CD4-positive, alpha-beta T cell (primary cell): ENCODE measurements around the gene GALNT18. TPM values are rescaled to one million over a fixed set of nuclear protein-coding genes. Genes with fewer than 3 reads are reported as not detected.

Experiments used
- ATAC-seq: fragments of 200-7000 bp; cut with Tn5 transposase; one replicate; pipeline ENCODE4 v1.10.0; 2022; ENCODE audit warnings: mild to moderate bottlenecking; ENCODE audit not compliant: poor library complexity
- CTCF ChIA-PET: fragments of 350-600 bp; sonication (Branson Sonifier 250); formaldehyde crosslinking; loops from one replicate; lab custom pipeline; 2021; ENCODE audit warnings: antibody characterized with exemption, inconsistent platforms; lab: Charles Lee
- POLR2A ChIA-PET: fragments of 350-600 bp; sonication (Branson Sonifier 250); formaldehyde crosslinking; loops from one replicate; lab custom pipeline; 2021; ENCODE audit warnings: antibody characterized with exemption, inconsistent platforms; lab: Charles Lee
- DNase-seq, 14 experiments: peaks; one replicate each; pipeline ENCODE4 v3.0.0-alpha.2; 2013 to 2020; ENCODE audit warnings: mixed read lengths in 2 of 14
- H3K27ac ChIP-seq, 2 donors: one replicate each; pipeline versions ENCODE4 v1.5.1 to v1.7.0; 2013; ENCODE audit warnings: low read length in 2 of 2, low read depth in 1 of 2, mild to moderate bottlenecking in 1 of 2
- H3K27me3 ChIP-seq, 2 experiments: 1 replicate in 1 of 2; 2 replicates in 1 of 2; pipeline versions ENCODE4 v1.6.1 to v1.7.0; 2013; ENCODE audit warnings: low read length in 2 of 2, control low read depth in 1 of 2, mild to moderate bottlenecking in 1 of 2, moderate library complexity in 1 of 2; ENCODE audit not compliant: insufficient read depth in 2 of 2, control insufficient read depth in 1 of 2
- H3K36me3 ChIP-seq: one replicate; pipeline ENCODE4 v1.6.1; 2013; ENCODE audit warnings: low read length, control low read depth; ENCODE audit not compliant: insufficient read depth
- H3K4me1 ChIP-seq: one replicate; pipeline ENCODE4 v1.6.1; 2013; ENCODE audit warnings: low read length, control low read depth; ENCODE audit not compliant: insufficient read depth
- H3K4me3 ChIP-seq: one replicate; pipeline ENCODE4 v1.5.1; 2013; ENCODE audit warnings: mild to moderate bottlenecking, low read length, moderate library complexity
- H3K9me3 ChIP-seq, 2 experiments: 1 replicate in 1 of 2; 2 replicates in 1 of 2; pipeline versions ENCODE4 v1.6.1 to v1.7.0; 2013; ENCODE audit warnings: low read length in 2 of 2, mild to moderate bottlenecking in 2 of 2, control low read depth in 1 of 2, moderate library complexity in 1 of 2; ENCODE audit not compliant: control insufficient read depth in 1 of 2, insufficient read depth in 1 of 2
- H3K27ac Mint-ChIP-seq: one replicate; pipeline ENCODE4 v1.8.0; 2020; ENCODE audit warnings: mixed read lengths
- H3K27me3 Mint-ChIP-seq: one replicate; pipeline ENCODE4 v1.8.0; 2021; ENCODE audit warnings: mixed read lengths
- H3K36me3 Mint-ChIP-seq: one replicate; pipeline ENCODE4 v1.8.0; 2021; ENCODE audit warnings: low read depth, mixed read lengths
- H3K4me1 Mint-ChIP-seq: one replicate; pipeline ENCODE4 v1.8.0; 2021; ENCODE audit warnings: low read depth, mixed read lengths
- H3K4me3 Mint-ChIP-seq: one replicate; pipeline ENCODE4 v1.8.0; 2020; ENCODE audit warnings: mild to moderate bottlenecking, mixed read lengths
- H3K9me3 Mint-ChIP-seq: one replicate; pipeline ENCODE4 v1.8.0; 2020; ENCODE audit warnings: mixed read lengths
- CTCF ChIP-seq: fragments of 200-600 bp; IDR thresholded peaks from one replicate; pipeline ENCODE4 v1.8.0; 2022; ENCODE audit warnings: antibody characterized with exemption, mild to moderate bottlenecking
- intact Hi-C, 2 experiments: fragments of 100-400 bp; cut with DNase I in 1 of 2; cut with micrococcal nuclease in 1 of 2; formaldehyde crosslinking; loops; one replicate each; pipeline versions ENCODE4 v1.15.1 to v1.9.0; 2023 to 2025; cut with DNase I, micrococcal nuclease
- total RNA-seq, 174 experiments: library from RNA in 2 of 174; stranded (reverse) in 2 of 174; gene quantifications; one replicate each; pipeline ENCODE4 v1.2.3 and lab custom pipeline; 2021 to 2026

Gene GALNT18
- total RNA-seq, 2 experiments from 2014 or later: 0.08 TPM; not detected in 1

GRCh38 chr11:11536650-11537049 is 85.2 kb downstream of the GALNT18 start:
- intact Hi-C loops: no loop called here
- Histone ChIP-seq H3K4me1 (no peaks in the 10 kb centered on the region), H3K36me3 (no peaks in the 10 kb centered on the region), H3K9me3 (no peaks in the 10 kb centered on the region), H3K27ac (no peak overlapping the region), H3K27me3 (peaks cover 0 to 2% of the 10 kb centered on the region in 2 experiments), H3K4me3 (no peak overlapping the region)
- no peaks in the 10 kb centered on the region for H3K36me3 Mint-ChIP-seq
- no peak for DNase-seq
- no peak for TF ChIP-seq CTCF
- H3K9me3 Mint-ChIP-seq: no peaks in the 10 kb centered on the region
- H3K4me1 Mint-ChIP-seq: no peaks in the 10 kb centered on the region
- peaks cover 4% of the 10 kb centered on the region for H3K27me3 Mint-ChIP-seq
- CTCF ChIA-PET: no interaction called here
- no peak for ATAC-seq
- H3K27ac Mint-ChIP-seq: no peak overlapping the region
- no peak overlapping the region for H3K4me3 Mint-ChIP-seq
- POLR2A ChIA-PET: interaction anchor here (0.6 kb wide), 1 partner anchor 14 kb away, joined by 5 read pairs; no protein-coding TSS in a partner anchor

GRCh38 chr11:11535611-11536010 is 86.2 kb downstream of the GALNT18 start:
- H3K36me3 ChIP-seq: no peaks in the 10 kb centered on the region
- H3K4me1 Mint-ChIP-seq: no peaks in the 10 kb centered on the region
- no peaks in the 10 kb centered on the region for H3K4me1 ChIP-seq
- H3K9me3 ChIP-seq: no peaks in the 10 kb centered on the region
- no peak overlapping the region for H3K27ac ChIP-seq
- no peaks in the 10 kb centered on the region for H3K36me3 Mint-ChIP-seq
- no peak overlapping the region for H3K27ac Mint-ChIP-seq
- DNase-seq (no peak), ATAC-seq (no peak)
- no peak overlapping the region for H3K4me3 ChIP-seq
- no peak overlapping the region for H3K4me3 Mint-ChIP-seq
- ChIA-PET CTCF (no interaction called here), POLR2A (no interaction called here)
- TF ChIP-seq CTCF: no peak
- H3K27me3 ChIP-seq: no peaks in the 10 kb centered on the region
- intact Hi-C loops: no loop called here
- H3K27me3 Mint-ChIP-seq: peaks cover 4% of the 10 kb centered on the region
- H3K9me3 Mint-ChIP-seq: no peaks in the 10 kb centered on the region

DNA sequence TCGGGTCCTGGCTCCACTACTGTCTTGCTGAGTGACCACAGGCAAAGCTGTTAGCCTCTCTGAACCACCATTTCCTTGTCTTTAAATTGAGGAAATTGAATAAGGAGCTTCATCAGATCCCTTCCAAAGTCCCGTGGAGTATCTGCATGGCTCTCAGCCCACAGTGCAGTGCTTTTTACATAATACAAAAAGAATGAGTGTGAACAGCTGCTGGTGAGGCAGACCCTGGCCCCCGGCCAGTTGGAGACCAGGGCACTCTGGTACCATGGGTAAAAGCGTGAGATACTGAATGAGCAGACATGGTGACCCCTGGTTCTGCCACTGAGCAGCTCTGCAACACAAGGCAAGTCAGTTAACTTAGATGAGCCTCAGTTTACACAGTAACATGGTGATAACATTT is 86.8 kb downstream of the GALNT18 start:
- Histone ChIP-seq H3K36me3 (no peaks in the 10 kb centered on the region), H3K4me1 (no peaks in the 10 kb centered on the region), H3K4me3 (no peak overlapping the region), H3K27ac (no peak overlapping the region), H3K9me3 (no peaks in the 10 kb centered on the region), H3K27me3 (no peaks in the 10 kb centered on the region)
- ATAC-seq (no peak), DNase-seq (no peak)
- Mint-ChIP-seq H3K9me3 (no peaks in the 10 kb centered on the region), H3K27me3 (peaks cover 4% of the 10 kb centered on the region), H3K4me1 (no peaks in the 10 kb centered on the region), H3K4me3 (no peak overlapping the region), H3K36me3 (no peaks in the 10 kb centered on the region), H3K27ac (no peak overlapping the region)
- ChIA-PET POLR2A (no interaction called here), CTCF (no interaction called here)
- intact Hi-C loops: no loop called here
- no peak for TF ChIP-seq CTCF
